ENCODE measurements around the gene TNFRSF25. TPM values are rescaled to one million over a fixed set of nuclear protein-coding genes. Genes with fewer than 3 reads are reported as not detected.

Gene TNFRSF25
- total and polyA plus RNA-seq, 2 donors (not counting 3 experiments of a cell fraction or from before 2014, with no cell fraction given), result 33.9 to 38.8 TPM

DNA sequence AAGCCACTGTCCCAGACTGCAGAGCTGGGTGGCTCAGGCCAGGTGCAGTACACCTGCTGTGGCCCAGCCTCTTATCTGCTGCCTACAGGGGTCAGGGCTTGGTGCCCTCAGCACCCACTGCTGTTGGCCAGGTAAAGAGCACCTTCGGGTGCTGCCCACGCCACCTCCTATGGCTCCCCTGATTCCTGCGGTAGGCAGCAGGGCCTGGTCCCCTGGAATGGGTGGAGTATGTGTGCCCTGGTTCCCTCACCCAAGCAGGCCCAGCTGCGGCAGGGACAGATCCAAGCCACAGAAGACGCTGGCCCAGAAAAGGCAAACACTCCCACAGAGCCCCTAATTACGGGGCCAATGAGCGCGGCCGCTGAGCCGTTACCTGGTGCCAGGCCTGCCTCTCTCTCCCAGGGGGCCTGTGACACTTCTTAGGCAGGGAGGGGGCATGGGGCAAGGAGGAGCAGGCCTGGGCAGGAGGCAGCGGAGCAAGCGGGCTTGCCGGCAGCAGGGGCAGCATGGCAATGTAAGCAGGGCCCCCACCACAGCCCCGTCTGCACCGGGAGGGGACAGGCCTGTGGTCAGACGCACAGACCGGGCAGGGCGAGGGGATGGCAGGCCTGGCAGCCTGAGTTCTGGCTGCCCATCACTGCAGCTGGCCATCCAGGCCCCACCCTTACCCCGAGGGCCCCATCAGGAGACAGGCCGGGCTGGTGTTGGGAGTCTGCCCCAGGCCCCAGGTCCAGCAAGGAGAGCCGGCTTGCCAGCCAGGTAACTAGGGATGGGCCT, 22.4 kb downstream of the TNFRSF25 start:
- Histone ChIP-seq H3K36me3 (ENCODE audit: control insufficient read depth in 2 of 2, extremely low read depth in 1 of 2, insufficient read depth in 2 of 2, low read length in 2 of 2) (no peaks in the 10 kb centered on the region), H3K9ac (replicated peaks; ENCODE audit: extremely low read depth, insufficient read depth, low read length) (no peak overlapping the region), H3K27ac (ENCODE audit: insufficient read depth, low read depth, low read length) (no peak overlapping the region), H2AFZ (ENCODE audit: low read depth, low read length) (no peak overlapping the region), H4K20me1 (replicated peaks; ENCODE audit: control insufficient read depth, extremely low read depth, insufficient read depth, low read length) (no peaks in the 10 kb centered on the region), H3K9me3 (replicated peaks; ENCODE audit: control insufficient read depth, insufficient read depth, low read length) (no peaks in the 10 kb centered on the region), H3K4me1 (ENCODE audit: control insufficient read depth, extremely low read depth, insufficient read depth, low read length) (no peaks in the 10 kb centered on the region), H3K27me3 (ENCODE audit: control insufficient read depth in 2 of 2, insufficient read depth in 2 of 2, low read length in 2 of 2) (peaks cover 19 to 21% of the 10 kb centered on the region in 2 experiments), H3K9me1 (replicated peaks; ENCODE audit: control insufficient read depth, extremely low read depth, insufficient read depth, low read length) (no peaks in the 10 kb centered on the region), H3K4me2 (ENCODE audit: insufficient read depth, low read length) (no peak overlapping the region), H3K4me3 (replicated peaks in 1 of 3; ENCODE audit: insufficient read depth in 1 of 3, low read depth in 1 of 3, low read length in 3 of 3) (no peak overlapping the region), H3K79me2 (ENCODE audit: control insufficient read depth, insufficient read depth, low read length) (no peaks in the 10 kb centered on the region)
- DNase-seq (ENCODE audit: low read depth, low spot score) (no peak), FAIRE-seq (no peak)
- dilution Hi-C loops (cut with MboI; ENCODE audit: extremely low pct_ligation_motif_present, low sequenced_read_pairs) (no loop called here), intact Hi-C loops (cut with micrococcal nuclease) (loop anchor here (2.0 kb wide), 1 partner anchor 43 kb away; no protein-coding TSS in a partner anchor)
- TF ChIP-seq EZH2 (IDR thresholded peaks at IDR 0.05; ENCODE audit: borderline replicate concordance, low read depth, low read length, severe bottlenecking) (no peak), FOS (IDR thresholded peaks at IDR 0.05; ENCODE audit: borderline replicate concordance, insufficient read depth, low read length) (no peak), MAX (IDR thresholded peaks at IDR 0.05; ENCODE audit: insufficient read depth, insufficient read length) (no peak), GATA2 (IDR thresholded peaks at IDR 0.05; ENCODE audit: insufficient read depth, insufficient read length, low read depth, low read length) (no peak), MYC (IDR thresholded peaks at IDR 0.05; ENCODE audit: low read depth, low read length) (no peak)
- POLR2A ChIA-PET, result interaction anchor here (0.7 kb wide), 1 partner anchor 49 kb away, joined by 3 read pairs; no protein-coding TSS in a partner anchor
- CTCF ChIA-PET, result interaction anchor here (0.7 to 1.2 kb wide), 7 partner anchors 11 to 197 kb away, joined by 3 to 4 read pairs (median 3); partner anchors contain the start of gene HES2
- no TSS peak for BruUV-seq (replicated peaks)

GRCh38 chr1:6441586-6441985, 24.4 kb downstream of the TNFRSF25 start:
- Histone ChIP-seq H3K4me3 (replicated peaks in 1 of 3; ENCODE audit: insufficient read depth in 1 of 3, low read depth in 1 of 3, low read length in 3 of 3) (no peak overlapping the region), H3K27me3 (ENCODE audit: control insufficient read depth in 2 of 2, insufficient read depth in 2 of 2, low read length in 2 of 2) (peaks cover 2 to 6% of the 10 kb centered on the region in 2 experiments), H3K9me3 (replicated peaks; ENCODE audit: control insufficient read depth, insufficient read depth, low read length) (no peaks in the 10 kb centered on the region), H3K36me3 (ENCODE audit: control insufficient read depth in 2 of 2, extremely low read depth in 1 of 2, insufficient read depth in 2 of 2, low read length in 2 of 2) (no peaks in the 10 kb centered on the region), H4K20me1 (replicated peaks; ENCODE audit: control insufficient read depth, extremely low read depth, insufficient read depth, low read length) (no peaks in the 10 kb centered on the region), H3K9me1 (replicated peaks; ENCODE audit: control insufficient read depth, extremely low read depth, insufficient read depth, low read length) (no peaks in the 10 kb centered on the region), H3K4me1 (ENCODE audit: control insufficient read depth, extremely low read depth, insufficient read depth, low read length) (no peaks in the 10 kb centered on the region), H3K9ac (replicated peaks; ENCODE audit: extremely low read depth, insufficient read depth, low read length) (no peak overlapping the region), H3K27ac (ENCODE audit: insufficient read depth, low read depth, low read length) (no peak overlapping the region), H3K4me2 (ENCODE audit: insufficient read depth, low read length) (no peak overlapping the region), H3K79me2 (ENCODE audit: control insufficient read depth, insufficient read depth, low read length) (no peaks in the 10 kb centered on the region), H2AFZ (ENCODE audit: low read depth, low read length) (no peak overlapping the region)
- intact Hi-C loops (cut with micrococcal nuclease) (no loop called here), dilution Hi-C loops (cut with MboI; ENCODE audit: extremely low pct_ligation_motif_present, low sequenced_read_pairs) (no loop called here)
- DNase-seq (ENCODE audit: low read depth, low spot score) (no peak), FAIRE-seq (no peak)
- ChIA-PET CTCF (interaction anchor here (1.2 to 10.3 kb wide), 5 partner anchors 18 to 205 kb away, joined by 3 to 202 read pairs (median 4); partner anchors contain the start of genes ESPN and HES2), POLR2A (no interaction called here)
- no peak for TF ChIP-seq FOS (IDR thresholded peaks at IDR 0.05; ENCODE audit: borderline replicate concordance, insufficient read depth, low read length)
- TF ChIP-seq MYC (IDR thresholded peaks at IDR 0.05; ENCODE audit: low read depth, low read length), result no peak
- no peak for TF ChIP-seq GATA2 (IDR thresholded peaks at IDR 0.05; ENCODE audit: insufficient read depth, insufficient read length, low read depth, low read length)
- TF ChIP-seq EZH2 (IDR thresholded peaks at IDR 0.05; ENCODE audit: borderline replicate concordance, low read depth, low read length, severe bottlenecking), result no peak
- TF ChIP-seq JUN (IDR thresholded peaks at IDR 0.05; ENCODE audit: borderline replicate concordance, insufficient read depth, insufficient read length, low read depth), result no peak
- TF ChIP-seq POLR2AphosphoS5 (IDR thresholded peaks at IDR 0.05; ENCODE audit: insufficient read depth, low read depth, low read length), result no peak
- TF ChIP-seq POLR2A (IDR thresholded peaks at IDR 0.05; ENCODE audit: low read depth, low read length), result no peak
- no peak for TF ChIP-seq MAX (IDR thresholded peaks at IDR 0.05; ENCODE audit: insufficient read depth, insufficient read length)
- no peak for TF ChIP-seq CTCF (IDR thresholded peaks at IDR 0.05; ENCODE audit: extremely low read depth in 1 of 2, insufficient read depth in 1 of 2, low read depth in 1 of 2, low read length in 2 of 2)
- BruUV-seq (replicated peaks), result no TSS peak
